Activated CD4-positive, CD25-positive, alpha-beta regulatory T cell (primary cell): ENCODE measurements around the gene CALN1.
"Not testable (repeated sequence)": the region's sequence is repeated elsewhere in the genome, so short reads cannot be mapped to it uniquely, and the experiment has no call there.

Experiments
- DNase-seq, 4 experiments: peaks; one replicate each; lab custom pipeline; 2025; lab: John Stamatoyannopoulos, UW

CALN1 gene

DNA sequence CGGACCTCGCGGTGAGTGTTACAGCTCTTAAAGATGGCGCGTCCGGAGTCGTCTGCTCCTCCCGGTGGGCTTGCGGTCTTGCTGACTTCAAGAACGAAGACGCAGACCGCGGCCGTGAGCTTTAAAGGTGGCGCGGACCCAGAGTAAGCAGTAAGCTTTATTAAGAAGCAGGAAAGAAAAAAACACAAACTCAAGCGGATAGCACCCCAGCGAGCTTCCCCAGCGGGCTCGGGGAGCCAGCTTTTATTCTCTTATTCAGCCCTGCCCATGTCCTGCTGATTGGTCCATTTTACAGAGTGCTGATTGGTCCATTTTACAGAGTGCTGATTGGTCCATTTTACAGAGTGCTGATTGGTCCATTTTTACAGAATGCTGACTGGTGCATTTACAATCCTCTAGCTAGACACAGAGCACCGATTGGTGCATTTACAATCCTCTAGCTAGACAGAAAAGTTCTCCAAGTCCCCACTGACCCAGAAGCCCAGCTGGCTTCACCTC lies at the start of gene CALN1:
Gene CALN1, minus strand, starts transcription at position 218 of the 498 bp plus-strand sequence.
- not testable (repeated sequence) for DNase-seq

DNA sequence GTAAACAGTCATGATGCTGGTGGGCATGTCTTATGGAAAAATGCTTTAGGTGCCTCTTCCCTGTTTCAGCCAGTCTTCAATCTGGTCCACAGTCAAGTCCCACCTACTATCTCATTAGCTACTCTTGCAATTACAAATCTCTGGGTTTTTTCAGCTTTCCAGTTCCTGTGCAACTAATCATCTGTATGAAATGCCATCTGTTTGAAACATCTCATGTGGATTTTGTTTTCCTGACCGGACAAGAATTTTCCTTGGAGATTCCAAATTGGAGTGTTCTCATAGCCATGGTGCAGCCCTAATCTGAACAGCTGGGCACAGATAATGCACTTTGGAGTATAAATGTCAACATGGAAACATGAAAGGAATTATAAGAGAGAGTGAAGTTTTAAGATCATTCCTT lies 41.3 kb upstream of the CALN1 start:
- DNase-seq, result no peak

DNA sequence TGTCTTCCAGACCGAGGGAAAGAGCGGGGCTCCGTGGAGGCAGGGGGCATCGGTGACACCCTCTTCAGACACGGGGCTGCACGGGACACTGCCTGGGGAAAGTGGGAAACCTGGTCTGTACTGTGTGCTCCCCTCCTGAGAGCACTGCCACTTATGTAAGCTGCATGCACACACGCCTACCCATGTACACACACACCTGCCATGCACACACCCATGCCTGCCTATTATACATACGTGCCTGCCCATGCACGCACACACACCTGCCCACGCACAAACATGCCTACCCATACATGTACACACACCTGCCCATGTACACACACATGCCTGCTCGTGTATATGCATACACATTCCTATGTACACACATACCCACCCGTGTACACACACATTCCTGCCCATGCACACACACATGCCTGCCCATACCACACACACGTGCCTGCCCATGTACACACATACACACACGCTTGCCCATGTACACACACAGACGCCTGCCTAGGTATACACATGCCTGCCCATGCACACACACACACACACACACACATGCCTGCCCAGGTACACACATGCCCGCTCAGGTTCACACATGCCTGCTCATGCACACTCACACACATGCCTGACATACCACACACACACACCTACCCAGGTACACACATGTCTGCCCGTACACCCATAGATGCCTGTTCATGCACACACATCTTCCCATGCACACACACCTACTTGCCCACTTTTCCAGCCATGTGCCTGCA lies 35.5 kb upstream of the CALN1 start:
- DNase-seq, result no peak

DNA sequence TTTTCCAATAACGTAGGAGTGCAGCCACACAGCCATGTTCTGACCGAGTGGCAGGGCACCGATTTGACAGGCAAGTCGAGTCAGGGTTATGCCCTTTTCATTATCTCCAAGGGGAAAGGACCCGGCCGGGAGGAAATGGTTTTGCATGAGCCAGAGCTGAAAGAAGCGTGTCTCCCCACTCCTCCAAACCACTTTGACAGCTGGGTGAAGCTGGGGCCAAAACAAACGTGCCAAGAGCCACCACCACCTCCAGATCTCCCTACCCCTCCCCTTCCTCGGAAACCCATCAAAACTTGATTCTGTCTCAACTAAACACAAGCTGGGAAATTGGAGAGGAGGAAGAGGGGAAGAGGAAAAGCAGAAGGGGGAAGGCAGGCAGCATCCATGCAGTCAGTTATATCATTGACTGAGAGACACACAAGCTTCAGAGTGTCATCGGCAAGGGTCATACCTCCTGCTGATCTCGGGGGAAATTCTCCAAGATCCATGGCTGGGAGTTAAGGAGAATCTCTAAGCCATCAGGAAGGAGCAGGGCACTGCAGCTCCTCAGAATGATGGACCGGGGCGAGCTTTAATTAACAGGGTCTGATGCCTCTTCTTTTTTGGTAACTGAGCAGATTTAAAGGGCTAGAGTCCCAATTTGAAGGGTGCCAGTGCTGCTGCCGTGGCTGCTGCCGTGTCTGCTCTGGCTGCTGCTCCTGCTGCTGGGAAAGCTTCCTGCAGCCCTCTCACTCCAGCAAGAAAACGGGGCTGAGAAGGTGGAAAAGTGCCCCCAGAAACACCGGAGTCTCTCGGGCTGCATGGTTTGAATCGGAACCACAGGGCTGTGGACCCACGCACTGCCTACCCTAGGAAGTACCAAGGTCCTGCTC lies 34.7 kb upstream of the CALN1 start:
- no peak for DNase-seq

DNA sequence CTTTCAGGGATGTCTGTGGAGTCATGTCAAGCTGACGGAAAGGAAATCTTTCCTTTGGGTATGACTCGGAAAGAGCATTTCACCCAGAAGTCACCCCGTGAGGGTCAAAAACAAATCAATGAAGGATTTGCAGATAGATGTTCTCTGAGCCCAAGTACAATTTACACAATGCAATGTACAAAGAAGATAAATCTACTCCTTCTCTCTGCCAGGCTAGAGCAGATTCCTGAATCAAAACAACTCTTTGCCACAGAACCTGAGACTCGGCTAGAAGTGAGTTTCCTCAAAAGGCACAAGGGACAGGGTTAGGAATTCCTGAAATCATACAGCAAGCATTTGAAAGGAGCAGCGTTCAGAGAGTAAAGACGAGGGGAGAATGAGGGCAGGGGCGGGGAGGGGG lies 34.0 kb upstream of the CALN1 start:
- DNase-seq, result no peak

DNA sequence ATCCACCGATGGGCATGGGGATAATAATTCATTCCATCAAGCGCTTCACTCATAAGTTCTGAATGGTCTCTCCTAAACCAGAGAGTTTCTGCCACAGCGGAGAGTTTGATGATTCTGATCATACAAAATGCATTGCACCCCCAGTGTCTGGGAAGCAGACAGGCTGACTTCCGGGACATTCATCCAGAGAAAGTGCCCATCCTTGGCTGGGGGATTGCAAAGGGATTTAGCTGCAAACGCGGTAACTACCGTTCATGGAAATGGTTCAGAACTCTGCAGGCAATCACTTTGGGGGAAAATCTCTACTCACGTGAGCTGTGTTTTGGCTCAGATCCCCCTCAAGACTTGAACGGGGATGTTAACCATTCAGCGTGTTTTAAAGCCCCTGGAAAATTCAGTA lies 33.4 kb upstream of the CALN1 start:
- DNase-seq, result no peak

DNA sequence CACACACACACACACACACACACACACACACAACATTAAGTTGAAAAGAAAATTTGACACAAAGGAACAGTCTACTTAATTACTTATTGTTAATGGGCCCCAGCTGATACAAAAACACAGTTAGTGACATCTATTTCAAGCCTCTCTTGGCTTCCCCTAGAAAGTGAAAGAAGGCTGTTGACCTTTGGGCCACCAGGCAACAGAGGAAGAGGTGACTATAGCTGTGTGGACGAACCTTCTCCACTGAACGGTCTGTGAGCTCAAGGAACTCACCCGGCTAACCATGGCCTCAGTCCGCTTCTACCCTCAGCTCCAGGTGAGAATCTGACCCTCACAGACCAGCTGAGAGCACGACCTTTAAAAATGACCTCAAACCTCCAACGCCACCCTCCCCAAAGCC lies 32.9 kb upstream of the CALN1 start:
- no peak for DNase-seq

DNA sequence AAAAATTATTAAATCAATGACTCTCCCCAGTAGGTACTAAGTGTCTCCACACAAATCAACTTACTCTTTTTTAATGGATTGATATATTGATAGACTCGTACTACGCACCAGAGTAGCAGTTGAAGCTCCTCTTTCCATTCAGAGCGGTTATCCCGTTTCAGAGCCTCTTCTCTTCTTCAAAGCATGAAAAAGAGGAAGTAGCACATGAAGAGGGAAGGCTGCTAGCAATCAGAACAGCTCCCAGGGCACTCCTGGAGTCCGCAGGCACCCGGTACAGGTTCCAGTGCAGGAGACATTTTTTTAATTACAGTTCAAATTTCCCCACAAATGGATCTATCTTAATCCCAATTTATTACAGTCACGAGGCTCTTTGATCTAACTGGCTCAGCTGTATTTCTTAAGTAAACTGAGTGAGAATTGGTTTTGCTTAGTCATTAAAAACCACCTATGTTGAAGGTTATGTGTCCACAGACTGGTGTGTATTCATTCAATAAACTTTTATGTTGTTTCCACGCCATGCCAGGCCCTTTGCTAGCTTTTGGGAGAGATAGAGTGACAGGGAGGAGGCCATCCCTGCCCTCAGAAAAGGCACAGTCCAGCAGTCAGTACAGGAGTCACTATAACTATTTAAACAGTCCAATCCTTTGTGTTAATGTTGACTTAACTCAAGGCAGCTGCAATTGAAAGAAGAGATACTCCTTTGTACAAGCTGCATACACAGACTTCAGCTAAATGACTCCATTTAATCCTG lies 32.1 kb upstream of the CALN1 start:
- no peak for DNase-seq

DNA sequence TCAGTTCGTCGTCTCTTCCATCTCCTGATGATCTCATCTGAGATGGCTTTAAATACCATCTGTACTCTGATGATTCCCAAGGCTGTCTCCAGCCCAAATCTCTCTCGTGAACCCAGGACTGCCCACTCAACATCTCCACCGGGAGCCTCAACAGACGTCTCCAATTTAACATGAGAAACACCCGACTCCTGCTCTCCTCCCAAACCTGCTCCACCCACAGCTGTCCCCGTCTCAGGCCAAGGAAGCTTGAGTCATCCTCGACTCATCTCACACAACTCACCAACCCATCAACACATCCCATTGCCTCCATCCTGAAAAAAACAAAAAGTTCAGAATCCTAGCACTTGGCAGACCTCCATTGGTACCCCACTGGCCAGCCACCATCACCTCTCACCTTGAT lies 29.7 kb upstream of the CALN1 start:
- DNase-seq, result no peak

DNA sequence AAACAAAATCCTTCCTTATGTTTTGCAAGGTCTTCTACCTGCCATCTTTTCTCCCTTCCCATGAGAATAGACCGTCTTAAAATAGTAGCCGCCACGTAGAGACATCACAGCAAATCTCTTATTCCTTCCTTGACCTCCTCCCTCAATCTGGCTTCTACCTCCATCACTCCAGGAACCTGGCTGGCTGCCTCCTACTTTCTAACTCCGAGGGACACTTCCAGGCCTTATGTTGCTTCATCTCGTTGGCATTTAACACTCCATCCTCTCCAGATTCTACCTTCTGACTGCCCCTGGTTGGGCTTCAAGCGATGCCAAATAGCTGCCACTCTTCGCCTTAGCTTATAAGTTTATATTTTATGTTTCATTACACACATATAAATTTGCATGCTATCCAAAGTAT lies 26.4 kb upstream of the CALN1 start:
- no peak for DNase-seq

DNA sequence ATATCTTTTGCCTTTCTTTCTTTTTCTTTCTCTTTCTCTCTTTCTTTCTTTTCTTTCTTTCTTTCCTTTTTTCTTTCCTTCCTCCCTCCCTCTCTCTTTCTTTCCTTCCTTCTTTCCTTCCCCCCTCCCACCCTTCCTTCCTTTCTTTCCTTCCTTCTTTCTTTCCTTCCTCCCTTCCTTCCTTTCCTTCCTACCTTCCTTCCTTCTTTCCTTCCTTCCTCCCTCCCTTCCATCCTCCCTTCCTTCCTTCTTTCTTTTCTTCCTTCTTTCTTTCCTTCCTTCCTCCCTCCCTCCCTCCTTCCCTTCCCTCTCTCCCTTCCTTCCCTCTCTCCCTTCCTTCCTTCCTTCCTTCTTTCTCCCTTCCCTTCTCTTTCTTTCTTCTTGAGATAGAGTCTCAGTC lies 25.5 kb upstream of the CALN1 start:
- DNase-seq, result no peak

DNA sequence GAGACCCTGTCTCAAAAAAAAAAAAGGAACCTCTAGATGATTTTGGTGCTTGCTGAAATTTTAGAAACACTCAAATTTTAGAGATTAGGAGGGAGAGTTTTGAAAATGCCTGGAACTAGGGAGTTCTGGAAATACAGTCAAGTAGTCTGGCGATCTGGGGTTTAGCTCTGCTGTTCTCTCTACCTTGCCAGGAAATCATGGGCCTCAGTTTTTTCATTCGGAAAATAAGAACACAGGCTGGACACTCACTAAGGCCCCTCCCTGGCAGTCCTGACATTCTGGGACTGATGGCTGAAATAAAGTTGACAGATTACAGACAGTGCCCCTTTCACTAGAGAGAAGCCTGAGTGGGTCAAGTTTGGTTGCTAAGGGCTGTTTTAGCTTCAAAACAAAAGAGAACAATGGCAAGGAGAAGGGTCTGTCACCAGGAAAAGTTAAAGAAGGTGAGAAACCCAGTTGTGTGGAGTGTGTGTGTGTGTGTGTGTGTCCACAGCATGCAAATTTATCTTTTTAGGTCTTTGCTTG lies 25.0 kb upstream of the CALN1 start:
- no peak for DNase-seq

DNA sequence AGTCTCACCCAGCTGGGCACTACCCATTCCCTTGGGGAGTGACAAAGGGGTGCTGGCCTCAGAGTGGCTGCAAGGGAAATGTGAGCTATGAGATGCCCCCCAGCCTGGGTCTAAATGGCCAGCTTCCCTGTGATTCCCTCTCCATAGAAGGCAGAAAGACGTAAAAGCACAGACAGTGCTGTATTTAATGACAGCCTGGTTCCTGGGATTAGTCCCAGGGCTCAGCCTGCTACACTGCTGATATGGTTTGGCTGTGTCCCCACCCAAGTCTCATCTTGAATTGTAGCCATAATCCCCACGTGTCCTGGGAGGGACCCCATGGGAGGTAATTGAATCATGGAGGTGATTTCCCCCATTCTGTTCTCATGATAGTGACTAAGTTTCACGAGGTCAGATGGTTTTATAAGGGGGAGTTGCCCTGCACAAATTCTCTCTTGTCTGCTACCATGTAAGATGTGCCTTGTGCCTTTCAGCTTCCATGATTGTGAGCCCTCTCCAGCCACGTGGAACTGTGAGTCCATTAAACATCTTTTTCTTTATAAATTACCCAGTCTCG lies 23.9 kb upstream of the CALN1 start:
- no peak for DNase-seq

DNA sequence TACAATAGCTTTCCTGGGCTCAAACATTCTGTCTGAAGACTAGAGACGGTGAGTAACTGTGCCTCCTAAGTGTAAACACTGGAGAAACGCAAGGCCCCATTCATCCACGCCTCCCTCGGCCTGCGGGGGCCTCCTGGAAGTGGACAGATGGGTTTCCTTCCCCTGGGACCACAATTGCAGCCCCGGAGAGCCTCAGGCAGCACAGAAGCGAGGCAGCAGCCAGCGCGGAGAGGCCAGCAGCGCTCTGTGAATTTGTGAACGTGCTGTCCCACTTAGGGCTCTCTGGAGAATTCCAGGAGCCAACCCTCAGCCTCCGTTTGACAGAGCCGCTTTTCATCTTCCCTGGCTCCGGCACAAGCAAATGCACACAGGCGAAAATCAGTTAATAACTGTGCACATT lies 23.2 kb upstream of the CALN1 start:
- no peak for DNase-seq

DNA sequence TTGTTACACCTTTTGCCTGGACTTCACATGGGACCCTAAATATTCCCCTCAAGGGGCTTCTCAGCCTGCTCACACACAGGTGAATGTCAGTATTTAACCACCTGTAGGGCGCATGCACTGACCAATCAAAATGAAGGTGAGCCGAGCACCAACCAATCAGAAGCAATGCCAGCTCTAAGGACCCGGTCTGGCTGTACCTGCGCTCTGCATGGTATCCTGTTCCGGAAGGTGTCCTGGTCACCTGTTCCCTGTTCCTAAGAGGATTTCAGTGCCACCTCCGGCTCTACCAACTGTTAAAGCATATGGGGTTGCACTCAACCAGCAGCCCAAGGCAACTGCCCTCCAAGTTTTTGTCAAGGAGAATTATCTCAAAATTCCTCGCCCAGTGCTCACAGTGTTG lies 18.4 kb upstream of the CALN1 start:
- DNase-seq, result no peak

DNA sequence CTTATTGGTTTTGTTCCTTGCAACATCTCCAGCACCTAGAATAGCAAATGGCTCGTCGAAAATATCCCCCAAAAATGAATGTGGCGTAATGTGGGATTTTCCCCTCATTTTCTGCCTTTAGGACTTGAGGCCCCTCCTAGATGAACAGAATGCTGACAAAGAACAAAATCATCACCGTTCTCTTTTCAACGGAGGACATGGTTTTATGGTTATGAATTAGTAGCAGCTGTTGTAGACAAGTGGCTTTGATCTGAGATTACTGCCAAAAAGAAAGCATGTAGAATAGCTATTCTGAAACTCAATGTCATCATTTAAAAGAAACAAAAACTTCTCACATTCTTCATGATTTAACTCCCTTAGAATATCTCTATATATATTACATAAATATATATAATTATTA lies 17.2 kb upstream of the CALN1 start:
- DNase-seq, result no peak

DNA sequence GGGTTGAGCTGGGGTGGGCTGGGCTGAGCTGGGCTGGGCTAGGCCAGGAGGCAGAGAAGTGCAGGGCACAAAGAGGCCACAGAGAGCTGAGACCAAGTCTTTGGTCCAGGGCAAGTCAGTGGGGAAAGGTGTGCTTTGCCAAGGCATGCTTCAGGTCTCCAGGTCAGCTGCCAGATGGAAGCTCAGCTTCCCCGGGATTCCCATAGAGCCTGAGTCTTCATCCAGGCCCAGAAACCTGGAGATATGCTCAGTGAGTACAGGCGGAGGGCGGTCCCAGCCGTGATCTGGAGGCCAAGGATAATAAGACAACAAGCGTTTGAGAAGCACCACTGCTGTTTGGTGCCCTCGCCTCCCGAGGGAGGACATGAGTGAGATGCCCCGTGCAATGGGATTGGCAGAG lies 4.7 kb upstream of the CALN1 start:
- DNase-seq, result no peak

DNA sequence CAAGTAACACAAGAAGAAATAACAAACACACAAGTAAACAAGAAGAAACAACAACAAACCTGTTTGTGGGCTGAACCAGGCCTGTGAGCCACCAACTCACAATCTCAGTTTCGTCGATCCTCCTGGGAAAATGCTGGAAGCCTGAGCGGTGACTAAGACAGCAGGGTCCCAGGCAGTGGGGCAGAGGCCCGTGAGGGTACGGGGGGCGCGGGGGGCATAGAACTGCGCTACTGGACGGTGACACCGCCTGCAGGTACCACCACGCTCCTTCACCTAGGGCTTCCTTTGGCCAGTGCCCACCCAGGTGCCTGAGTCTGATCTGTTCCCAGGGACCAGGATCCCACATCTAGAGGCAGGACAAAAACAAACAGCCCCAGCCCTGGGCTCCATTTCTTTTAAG lies 3.4 kb upstream of the CALN1 start:
- no peak for DNase-seq

DNA sequence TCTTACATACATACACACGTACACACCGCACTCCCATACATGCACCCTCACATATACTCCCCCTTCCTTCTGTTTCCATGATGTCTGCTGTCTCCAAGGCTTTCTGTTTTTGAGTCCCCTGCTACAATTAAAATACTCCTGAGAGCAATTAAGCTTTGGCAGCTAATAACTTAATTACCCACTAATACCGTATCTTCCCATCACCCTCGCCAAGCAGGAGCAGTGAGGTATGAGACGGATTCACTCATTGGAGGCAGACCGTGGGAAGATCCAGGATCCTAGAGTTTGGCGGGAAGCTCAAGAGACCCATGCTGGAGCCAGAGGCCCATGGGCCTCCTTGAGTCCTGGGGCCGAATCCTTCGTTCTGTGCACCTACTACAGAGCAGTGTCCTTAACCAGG lies 1.7 kb upstream of the CALN1 start:
- no peak for DNase-seq

DNA sequence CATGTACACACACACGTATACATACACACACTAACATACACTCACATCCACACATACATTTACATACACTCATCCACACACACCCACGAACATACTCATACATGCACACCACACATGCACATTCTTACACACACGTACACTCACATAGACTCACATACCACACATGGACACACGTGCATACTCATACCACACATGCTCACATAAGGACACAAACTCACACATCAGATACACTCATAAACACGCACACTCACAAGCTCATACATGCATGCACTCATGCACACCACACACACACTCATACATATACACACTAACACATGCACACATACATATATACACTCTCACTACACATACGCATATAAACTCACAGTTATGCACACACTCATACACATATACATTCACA lies 1.2 kb upstream of the CALN1 start:
- no peak for DNase-seq

DNA sequence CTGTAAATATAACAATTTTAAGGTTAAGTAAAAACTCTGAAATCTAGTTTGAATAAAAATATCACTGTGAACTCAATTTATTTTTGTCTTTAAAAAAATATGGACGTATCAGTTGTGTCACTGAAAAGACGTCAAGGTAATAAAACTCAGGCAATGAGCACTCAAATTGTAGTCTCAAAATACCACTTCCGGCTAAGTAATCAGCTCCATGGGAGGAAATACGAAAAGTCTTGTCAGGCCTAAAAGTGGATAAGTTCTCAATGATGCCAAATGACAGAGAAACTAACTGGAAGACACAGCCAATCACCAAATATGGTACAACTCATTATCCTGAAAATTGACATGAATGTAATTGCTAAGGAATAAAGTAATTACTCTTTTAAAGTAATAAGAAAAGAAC lies 719 bp downstream of the CALN1 start:
- no peak for DNase-seq

DNA sequence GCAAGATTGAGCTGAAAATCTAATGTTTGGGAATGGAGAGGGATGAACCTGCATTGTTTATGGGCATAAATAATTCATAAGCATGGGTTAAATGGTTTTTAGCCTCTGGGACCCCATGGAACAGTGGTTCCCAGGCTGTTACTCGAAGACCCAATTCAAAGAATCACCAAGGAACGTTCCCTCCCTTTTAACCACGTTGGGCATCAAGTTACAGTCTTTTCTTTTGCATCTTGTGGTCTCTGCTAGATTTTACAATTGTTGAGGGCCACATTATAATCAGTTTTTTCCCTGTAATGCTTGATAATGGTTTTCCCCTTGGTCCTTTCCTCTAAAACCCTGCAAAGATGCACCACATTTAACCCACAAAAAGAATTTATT lies 2.5 kb downstream of the CALN1 start:
- no peak for DNase-seq
